ENCODE results near the gene MARVELD2.
A peak's percentile ranks its signal among the peaks of the same experiment; 100 is the strongest.
"Not testable (repeated sequence)": the region's sequence is repeated elsewhere in the genome, so short reads cannot be mapped to it uniquely, and the experiment has no call there.

Gene MARVELD2

DNA sequence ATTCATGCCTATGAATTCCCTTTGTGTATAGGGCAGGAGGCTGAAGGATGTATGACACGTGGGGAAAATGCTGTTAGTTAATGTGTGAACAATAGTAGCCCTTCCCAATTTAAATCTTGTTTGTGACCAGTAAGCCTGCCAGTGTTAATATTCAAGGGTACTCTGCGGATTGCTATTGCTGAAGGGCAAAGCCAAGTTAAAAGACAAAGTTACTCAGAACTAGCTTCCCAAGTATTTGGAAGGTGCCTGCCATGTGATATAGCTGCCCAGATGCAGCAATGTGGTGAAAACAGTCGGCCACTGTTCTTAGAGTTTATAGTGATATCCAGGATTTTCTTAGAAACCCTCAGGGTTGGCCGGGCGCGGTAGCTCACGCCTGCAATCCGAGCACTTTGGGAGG, 34.6 kb downstream of the MARVELD2 start:
- no peak for DNase-seq (ENCODE audit: low read depth)

DNA sequence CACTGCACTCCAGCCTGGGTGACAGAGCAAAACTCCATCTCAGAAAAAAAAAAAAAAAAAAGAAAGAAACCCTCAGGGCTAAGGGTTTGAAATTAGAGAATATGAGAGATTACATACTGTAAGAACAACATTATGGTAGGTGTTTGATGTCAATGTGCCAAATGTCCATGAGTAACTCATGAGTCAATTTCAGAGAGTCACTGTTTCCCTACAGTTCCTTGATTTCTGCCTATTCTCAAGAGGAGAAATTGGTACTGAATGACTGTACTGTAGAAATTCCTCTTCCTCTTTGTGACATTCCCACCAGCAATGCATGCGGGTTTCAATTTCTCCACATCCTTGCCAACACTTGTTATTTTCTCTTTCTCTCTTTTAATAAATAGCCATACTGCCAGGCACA, 35.2 kb downstream of the MARVELD2 start:
- peak; percentile 90 for DNase-seq (ENCODE audit: low read depth)

DNA sequence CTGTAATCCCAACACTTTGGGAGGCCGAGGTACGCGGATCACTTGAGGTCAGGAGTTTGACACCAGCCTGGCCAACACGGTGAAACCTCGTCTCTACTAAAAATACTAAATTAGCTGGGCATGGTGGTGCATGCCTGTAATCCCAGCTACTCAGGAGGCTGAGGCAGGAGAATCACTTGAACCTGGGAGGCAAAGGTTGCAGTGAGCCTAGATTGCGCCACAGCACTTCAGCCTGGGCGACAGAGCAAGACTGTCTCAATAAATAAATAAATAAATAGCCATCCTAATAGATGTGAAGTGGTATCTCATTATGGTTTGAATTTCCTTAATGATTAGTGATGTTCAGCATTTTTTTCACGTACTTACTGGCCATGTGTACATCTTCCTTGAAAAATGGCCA, 35.6 kb downstream of the MARVELD2 start:
- DNase-seq (ENCODE audit: low read depth), result not testable (repeated sequence)

DNA sequence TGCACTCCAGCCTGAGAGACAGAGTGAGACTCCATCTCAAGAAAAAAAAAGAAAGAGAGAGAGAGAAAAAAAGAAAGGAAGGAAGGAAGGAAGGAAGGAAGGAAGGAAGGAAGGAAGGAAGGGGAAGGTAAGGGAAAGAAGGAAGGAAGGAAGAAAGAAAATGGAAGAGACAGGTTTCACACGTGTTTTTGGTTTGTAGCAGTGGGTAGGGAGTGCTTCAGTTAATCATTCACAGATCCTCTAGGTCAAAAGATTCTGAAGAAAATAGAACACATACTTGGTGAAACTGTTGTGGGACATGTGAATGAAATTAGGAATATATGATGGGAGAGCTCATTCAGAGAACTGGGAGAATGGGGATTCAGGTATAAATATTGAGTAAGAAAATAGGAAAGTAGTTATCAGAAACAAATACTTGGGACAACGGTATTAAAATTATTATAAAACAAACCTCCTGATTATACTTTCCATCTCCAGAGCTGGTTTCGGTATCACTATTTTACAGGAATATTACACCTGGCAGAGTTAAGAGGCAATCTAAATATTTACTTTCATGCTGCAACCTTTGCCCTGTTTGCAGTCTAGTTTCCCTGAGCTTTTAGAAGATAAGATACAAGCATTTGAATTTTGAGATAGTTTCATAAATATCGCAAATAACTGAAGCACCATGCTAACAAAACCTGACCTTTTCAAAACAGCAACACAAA, 37.2 kb downstream of the MARVELD2 start:
- DNase-seq (ENCODE audit: low read depth), result no peak

DNA sequence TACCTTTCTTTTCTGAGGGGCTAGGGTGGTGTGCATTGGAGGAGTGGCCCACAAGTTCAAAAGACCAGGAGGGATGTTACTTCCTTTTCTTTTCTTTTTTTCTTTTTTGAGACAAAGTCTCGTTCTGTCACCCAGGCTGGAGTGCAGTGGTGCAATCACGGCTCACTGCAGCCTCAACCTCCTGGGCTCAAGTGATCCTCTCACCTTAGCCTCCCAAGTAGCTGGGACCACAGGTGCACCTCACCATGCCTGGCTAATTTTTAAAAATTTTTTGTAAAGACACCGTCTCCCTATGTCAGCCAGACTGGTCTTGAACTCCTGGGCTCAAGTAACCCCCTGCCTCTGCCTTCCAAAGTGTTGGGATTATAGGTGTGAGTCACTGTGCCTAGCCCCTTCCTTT, 38.6 kb downstream of the MARVELD2 start:
- DNase-seq (ENCODE audit: low read depth), result not testable (repeated sequence)

DNA sequence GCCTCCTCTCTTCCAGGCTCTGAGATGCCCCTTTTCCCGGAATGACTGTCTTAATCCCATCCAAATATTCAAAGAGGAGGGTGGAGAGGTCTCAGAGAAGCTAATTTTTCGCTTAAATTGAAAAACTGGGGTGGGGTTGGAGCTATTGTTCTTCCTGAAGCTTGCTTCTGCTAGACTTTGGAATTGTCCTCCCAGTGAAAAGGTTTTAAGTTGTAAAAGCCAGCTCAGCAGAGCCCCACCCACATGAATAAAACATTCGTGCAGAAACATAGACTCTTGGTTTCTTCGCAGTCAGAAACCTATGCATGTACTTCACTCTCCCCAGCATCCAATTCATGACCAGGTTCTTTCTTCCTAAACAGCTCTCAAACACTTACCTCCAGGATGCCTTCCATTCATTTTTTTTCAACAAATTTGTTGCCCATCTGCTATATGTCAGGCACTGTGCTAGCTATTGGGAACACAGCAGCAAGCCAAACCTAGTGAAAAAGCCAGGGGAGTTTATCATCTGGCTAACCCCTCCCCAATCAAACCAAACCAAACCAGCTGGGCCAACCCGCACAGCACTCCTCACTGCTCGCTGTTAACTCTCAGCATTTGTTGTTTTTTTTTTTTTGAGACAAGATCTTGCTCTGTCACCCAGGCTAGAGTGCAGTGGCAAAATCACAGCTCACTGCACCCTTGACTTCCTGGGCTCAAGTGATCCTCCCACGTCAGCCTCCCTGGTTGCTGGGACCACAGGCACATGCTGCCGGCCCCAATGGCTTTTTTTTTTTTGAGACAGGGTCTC, 39.7 kb downstream of the MARVELD2 start:
- no peak for DNase-seq (ENCODE audit: low read depth)

DNA sequence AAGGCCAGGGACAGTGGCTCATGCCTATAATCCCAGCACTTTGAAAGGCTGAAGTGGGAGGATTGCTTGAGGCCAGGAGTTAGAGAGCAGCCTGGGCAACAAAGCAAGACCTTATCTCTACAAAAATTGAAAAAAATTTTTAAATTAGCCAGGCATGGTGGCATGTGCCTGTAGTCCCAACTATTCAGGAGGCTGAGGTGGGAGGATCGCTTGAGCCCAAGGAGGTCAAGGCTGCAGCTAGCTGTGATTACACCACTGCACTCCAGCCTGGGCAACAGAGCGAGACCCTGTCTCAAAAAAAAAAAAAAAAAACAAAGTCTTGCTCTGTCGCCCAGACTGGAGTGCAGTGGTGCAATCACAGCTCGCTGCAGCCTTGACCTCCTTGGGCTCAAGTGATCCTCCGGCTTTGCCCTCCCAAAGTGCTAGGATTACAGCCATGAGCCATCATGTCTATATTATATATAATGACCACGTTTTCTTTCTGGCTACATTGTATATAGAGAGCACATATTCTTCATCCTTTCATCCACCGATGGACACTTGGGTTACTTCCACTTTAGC, 40.6 kb downstream of the MARVELD2 start:
- DNase-seq (ENCODE audit: low read depth), result not testable (repeated sequence)

DNA sequence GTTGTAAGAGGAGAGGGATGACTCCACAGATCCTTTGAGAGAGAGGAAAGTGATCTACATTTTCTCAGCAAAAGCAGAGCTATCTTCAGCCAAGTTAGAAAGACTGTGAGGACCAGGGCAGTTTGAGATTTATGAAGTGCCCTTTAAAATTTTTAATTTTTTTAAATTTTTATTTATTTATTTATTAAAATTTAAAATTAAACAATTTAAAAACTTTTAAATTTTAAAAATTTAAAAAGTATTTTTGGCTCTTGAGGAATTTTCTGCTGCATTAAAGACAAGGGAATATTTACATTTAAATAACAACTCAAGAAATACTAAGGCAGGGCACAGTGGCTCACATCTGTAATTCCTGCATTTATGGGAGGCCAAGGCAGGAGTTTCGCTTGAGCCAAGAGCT, 47.3 kb downstream of the MARVELD2 start:
- no peak for DNase-seq (ENCODE audit: low read depth)

DNA sequence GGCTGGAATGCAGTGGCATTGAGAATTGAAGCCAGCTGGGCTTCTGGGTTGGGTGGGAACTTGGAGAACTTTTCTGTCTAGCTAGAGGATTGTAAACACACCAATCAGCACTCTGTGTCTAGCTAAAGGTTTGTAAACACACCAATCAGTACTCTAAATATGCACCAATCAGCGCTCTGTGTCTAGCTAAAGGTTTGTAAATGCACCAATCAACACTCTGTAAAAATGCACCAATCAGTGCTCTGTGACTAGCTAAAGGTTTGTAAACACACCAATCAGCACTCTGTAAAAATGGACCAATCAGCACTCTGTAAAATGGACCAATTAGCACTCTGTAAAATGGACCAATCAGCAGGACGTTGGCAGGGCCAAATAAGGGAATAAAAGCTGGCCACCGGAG, 51.5 kb downstream of the MARVELD2 start:
- DNase-seq (ENCODE audit: low read depth), result not testable (repeated sequence)

DNA sequence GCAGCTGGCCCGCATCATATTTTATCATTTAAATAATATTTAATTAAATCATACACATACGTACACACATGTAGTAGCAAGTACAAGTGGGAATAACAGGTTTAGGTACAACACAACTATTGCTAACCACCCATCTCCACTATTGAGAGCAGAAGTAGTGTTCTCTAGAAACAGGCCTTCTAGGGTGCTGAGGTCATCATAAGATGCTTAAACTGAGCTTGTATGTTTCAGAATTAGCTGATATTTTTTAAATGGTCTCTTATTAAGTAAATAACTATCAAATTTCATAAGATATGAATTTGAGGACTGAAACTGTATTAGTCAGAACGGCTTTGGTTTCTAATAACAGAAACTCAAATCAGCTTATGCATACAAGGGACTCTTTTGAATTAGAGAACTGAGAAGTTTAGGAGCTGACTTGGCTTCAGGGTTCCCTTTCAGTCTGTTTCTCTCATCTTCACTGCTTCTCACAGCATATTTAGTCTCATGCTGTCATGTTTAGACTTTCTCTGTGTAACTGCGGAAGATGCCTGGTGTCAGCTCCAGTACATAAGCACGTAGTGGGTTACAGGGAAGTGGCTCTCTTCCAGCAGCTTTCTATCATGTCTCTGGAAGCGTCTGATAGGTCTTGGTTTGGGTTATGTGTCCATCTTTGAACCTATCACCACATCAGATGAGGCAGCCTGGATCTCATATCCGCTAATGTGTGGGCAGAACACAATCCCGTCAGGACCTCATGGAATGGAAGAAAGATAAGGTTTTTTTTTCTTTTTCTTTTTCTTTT, 52.7 kb downstream of the MARVELD2 start:
- no peak for DNase-seq (ENCODE audit: low read depth)

DNA sequence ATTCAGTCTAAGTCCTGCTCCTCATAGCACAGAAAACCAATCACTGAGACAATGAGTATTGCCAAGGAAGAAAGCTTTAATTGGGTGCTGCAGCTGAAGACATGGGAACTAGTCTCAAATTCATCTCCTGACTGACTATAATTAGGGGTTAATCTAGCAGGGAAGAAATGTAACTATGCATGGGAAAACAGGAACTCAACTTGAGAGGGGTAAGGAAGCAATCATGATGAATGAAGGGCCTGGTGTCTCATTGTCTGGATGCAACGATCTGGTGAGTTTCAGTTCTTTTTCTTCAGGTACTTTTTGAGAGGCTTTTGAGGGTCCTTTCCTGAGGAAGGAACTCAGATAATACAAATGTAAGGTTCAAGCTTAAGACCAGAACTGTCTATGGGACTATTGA, 53.7 kb downstream of the MARVELD2 start:
- no peak for DNase-seq (ENCODE audit: low read depth)

DNA sequence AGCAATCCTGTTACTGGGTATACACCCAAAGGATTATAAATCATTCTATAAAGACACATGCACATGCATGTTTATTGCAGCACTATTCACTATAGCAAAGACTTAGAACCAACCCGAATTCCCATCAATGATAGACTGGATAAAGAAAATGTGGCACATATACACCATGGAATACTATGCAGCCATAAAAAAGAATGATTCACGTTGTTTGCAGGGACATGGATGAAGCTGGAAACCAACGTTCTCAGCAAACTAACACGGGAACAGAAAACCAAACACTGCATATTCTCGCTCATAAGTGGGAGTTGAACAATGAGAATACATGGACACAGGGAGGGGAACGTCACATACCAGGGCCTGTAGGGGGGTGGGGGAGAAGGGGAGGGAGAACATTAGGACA, 56.6 kb downstream of the MARVELD2 start:
- not testable (repeated sequence) for DNase-seq (ENCODE audit: low read depth)

DNA sequence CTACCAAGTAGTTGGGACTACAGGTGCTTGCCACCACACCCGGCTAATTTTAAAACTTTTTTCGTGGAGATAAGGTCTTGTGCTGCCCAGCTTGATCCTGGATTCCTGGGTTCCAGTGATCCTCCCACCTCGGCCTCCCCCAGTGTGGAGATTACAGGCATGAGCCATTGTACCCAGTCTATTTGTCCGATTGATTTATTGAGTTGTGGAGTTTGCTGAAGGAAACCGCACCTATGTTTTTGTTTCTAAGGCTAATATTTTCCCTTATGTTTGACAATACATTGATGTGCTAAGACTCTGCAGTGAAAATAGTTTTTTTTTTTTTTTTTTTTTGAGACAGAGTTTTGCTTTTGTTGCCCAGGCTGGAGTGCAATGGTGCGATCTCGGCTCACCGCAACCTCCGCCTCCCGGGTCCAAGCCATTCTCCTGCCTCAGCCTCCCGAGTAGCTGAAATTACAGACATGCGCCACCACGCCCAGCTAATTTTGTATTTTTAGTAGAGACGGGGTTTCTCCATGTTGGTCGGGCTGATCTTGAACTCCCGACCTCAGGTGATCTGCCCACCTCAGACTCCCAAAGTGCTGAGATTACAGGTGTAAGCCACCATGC, 57.7 kb downstream of the MARVELD2 start:
- DNase-seq (ENCODE audit: low read depth), result not testable (repeated sequence)

DNA sequence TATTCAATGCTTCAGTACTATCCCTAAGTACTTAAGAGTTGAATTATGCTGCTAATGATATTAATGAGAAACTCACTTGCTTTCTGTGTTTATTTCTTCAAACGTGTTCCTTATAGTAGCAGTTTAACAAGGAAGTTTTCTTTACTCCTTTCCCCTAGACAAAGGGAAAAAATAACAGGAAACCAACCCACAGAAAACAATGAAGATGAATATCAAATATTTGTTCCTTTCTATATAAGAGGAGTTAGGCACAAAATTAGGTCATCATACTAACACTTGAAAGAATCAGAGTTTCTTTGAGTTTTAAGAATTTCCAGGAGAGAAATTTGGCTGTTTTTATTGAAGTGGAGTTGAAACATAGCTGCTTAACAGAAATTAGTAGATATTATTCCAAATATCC, 62.3 kb downstream of the MARVELD2 start:
- no peak for DNase-seq (ENCODE audit: low read depth)

DNA sequence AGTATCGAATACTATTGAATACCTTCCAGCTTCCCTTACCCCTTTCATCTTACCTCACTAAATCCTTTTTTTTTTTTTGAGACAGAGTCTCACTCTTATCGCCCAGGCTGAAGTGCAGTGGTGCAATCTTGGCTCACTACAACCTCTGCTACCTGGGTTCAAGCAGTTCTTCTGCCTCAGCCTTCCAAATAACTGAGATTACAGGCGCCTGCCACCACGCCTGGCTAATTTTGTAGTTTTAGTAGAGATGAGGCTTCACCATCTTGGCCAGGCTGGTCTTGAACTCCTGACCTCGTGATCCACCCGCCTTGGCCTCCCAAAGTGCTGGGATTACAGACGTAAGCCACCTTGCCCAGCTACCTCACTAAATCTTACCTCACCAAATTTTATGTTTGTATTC, 63.4 kb downstream of the MARVELD2 start:
- not testable (repeated sequence) for DNase-seq (ENCODE audit: low read depth)

DNA sequence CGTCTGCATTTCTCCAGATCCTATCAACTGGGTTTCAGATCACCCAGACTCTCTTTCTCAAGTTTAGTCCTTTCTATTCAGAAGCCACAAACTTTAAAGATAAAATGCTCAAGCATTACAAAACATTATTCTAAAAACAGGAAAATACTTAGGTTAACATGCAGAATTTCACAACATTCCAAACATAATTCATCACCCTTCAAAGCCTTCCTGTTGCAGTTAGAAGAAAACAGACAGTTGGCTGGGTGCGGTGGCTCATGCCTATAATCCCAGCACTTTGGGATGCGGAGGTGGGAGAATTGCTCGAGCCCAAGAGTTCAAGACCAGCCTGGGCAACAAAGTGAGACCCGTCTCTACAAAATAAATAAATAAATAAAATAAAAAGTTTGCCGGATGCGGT, 70.0 kb downstream of the MARVELD2 start:
- no peak for DNase-seq (ENCODE audit: low read depth)

DNA sequence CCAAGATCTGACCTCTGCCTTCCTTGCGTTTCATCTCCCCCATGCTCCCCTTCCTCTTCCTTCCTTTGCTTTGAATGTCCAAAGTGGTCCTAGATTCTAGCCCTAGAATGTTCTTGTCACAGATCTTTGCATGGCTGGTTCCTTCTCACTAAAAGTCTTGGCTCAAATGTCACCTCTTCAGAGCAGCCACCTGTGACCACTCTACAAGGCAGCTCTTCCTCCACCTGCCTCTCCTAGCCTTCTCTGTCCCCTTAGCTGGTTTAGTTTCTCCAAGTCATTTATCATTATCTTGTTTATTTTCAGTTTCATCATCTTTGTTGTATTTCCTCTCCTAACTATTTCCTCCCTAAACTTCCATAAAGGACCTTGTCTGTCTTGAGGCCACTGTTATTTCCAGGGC, 70.6 kb downstream of the MARVELD2 start:
- no peak for DNase-seq (ENCODE audit: low read depth)

DNA sequence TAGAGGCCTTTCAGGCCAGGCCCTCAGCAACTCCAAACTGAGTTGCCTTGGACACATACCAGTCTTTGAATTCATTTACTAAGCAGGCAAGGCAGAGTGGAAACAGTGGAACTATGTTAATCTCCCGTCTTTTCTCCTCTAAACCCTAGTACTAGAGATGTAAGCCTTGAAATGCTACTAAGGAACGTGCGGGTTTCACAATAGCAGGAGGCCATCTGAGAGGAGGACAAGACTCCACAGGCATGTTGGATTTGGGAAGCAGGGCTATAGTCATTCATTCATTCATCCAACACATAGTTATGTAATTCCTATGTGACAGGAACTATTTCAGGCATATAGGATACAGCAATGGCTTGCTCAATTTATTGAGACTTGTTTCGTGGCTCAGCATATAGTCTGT, 74.3 kb downstream of the MARVELD2 start:
- no peak for DNase-seq (ENCODE audit: low read depth)

DNA sequence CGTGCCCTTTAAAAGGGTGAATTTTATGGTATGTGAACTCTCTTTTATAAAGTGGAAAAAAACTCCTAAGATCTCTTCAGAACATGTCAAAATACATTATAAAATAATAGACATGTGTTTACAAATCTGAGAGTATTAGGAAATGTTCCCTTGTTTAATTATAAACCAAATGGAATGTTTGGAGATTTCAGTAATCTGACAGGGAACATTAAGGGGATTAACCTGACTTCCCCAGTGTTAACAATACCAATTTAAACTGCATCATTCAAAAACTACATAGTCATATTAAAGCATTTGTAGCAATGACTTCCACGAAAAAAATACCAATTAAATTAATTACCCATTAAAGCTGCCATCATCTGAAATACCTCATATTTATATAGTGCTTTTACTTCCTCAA, 76.1 kb downstream of the MARVELD2 start:
- no peak for DNase-seq (ENCODE audit: low read depth)

DNA sequence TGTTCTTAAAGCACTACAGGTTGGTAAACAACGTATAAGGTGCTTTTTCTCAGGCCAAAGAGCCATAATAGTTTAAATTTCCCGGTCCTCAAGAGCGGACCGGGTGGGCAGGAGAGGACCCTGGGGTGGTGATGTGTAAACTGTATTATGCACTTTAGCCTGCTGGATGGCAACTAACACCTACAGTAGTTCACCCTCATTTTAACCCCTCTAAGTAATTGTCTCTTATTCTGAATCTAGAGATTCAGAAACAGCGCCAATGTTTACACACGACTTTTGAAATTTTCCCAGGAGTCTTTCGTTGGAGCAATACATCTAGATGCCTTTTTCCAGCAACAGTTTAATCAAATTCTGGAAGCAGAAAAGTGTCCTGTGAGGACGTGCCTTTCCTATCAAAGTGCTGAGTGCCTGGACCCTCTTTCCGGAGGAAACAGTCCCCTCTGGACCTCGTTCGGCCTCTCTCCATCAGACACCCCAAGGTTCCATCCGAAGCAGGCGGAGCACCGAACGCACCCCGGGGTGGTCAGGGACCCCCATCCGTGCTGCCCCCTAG, 77.0 kb downstream of the MARVELD2 start:
- no peak for DNase-seq (ENCODE audit: low read depth)

DNA sequence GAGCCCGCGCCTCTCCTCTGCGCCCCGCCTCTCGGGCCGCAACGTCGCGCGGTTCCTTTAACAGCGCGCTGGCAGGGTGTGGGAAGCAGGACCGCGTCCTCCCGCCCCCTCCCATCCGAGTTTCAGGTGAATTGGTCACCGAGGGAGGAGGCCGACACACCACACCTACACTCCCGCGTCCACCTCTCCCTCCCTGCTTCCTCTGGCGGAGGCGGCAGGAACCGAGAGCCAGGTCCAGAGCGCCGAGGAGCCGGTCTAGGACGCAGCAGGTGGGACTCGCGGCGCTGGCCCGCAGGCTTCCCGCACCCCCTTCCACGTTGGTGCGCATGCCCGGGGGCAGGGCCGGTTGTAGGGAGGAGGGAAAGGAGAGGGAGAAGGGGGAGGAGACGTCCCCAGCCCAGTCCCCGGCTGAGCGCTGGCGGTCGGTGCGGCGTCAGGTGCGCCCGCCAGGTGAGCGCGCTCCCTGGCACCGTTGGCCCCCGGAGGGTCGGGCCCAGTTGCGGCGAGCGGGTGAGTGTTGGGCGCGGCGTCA, 77.5 kb downstream of the MARVELD2 start, which contains the start of gene OCLN:
TSS of gene OCLN (plus strand) at position 400 of the 532 bp plus-strand sequence. CDS start 11,455 bp downstream, outside the sequence.
- no peak for DNase-seq (ENCODE audit: low read depth)

Measured in HS-5 (cell line).